ENCODE data around the gene SMYD5. TPM values are rescaled to one million over a fixed set of nuclear protein-coding genes. Genes with fewer than 3 reads are reported as not detected.

SMYD5 gene
- total and polyA plus RNA-seq, 2 donors (not counting 1 experiment from before 2014, with no cell fraction given): 31.9 to 41.0 TPM

- no peak for TF ChIP-seq EZH2 (IDR thresholded peaks at IDR 0.05; ENCODE audit: borderline replicate concordance, insufficient read depth, low read depth, low read length, poor library complexity, severe bottlenecking)
- TF ChIP-seq CTCF (IDR thresholded peaks at IDR 0.05): no peak
- H3K27me3 ChIP-seq (replicated peaks in 1 of 4; ENCODE audit: control extremely low read depth in 1 of 4, control insufficient read depth in 3 of 4, insufficient read depth in 4 of 4, low read length in 3 of 4): no peaks in the 10 kb centered on the region
- Mint-ChIP-seq H3K27me3 (no peaks in the 10 kb centered on the region), H3K4me1 (peaks cover 34% of the 10 kb centered on the region), H3K4me3 (peak overlapping the region; percentile 99), H3K27ac (peak overlapping the region; percentile 93), H3K9me3 (ENCODE audit: insufficient read depth) (no peaks in the 10 kb centered on the region)
- intact Hi-C loops (cut with micrococcal nuclease): loop anchor here (1.0 to 5.0 kb wide), 8 partner anchors 18 to 1725 kb away; partner anchors contain the start of genes ALMS1, AUP1, DQX1 and HTRA2
- POLR2A ChIA-PET: interaction anchor here (0.7 to 2.2 kb wide), 8 partner anchors 14 to 1422 kb away, joined by 3 to 20 read pairs (median 7); partner anchors contain the start of genes ALMS1, FBXO41, INO80B and SFXN5
- DNase-seq: no peak
- peaks cover 30% of the 10 kb centered on the region for H3K79me2 ChIP-seq (ENCODE audit: control insufficient read depth, insufficient read depth, low read length)
- peak overlapping the region; percentile 13 to 98 (median 94) for H3K4me3 ChIP-seq (ENCODE audit: control extremely low read depth in 1 of 5, extremely low read depth in 1 of 5, insufficient read depth in 1 of 5, low read depth in 2 of 5, low read length in 4 of 5)
- peaks cover 21% of the 10 kb centered on the region for H4K20me1 ChIP-seq (ENCODE audit: control insufficient read depth, insufficient read depth, low read length, poor library complexity, severe bottlenecking)
- no peak for ATAC-seq (ENCODE audit: low read depth)
- peak overlapping the region in 1 of 2 donors; percentile 52 for H3K27ac ChIP-seq (ENCODE audit: low read length in 2 of 2)
- CTCF ChIA-PET: interaction anchor here (0.9 to 2.9 kb wide), 6 partner anchors 9 to 238 kb away, joined by 3 to 24 read pairs (median 6); partner anchors contain the start of gene FBXO41
- 3% methylated on average over 30 of the region's 37 CpGs for WGBS (ENCODE audit: insufficient coverage)
- no peaks in the 10 kb centered on the region for H3K9me3 ChIP-seq (ENCODE audit: control extremely low read depth in 1 of 3, control insufficient read depth in 2 of 3, insufficient read depth in 1 of 3, low read length in 2 of 3)
- peak overlapping the region; percentile 75 for H3K9ac ChIP-seq (ENCODE audit: low read length)
- H3K36me3 ChIP-seq (replicated peaks in 1 of 2; ENCODE audit: control extremely low read depth in 1 of 2, control insufficient read depth in 1 of 2, extremely low read depth in 1 of 2, insufficient read depth in 2 of 2, low read length in 1 of 2): no peaks in the 10 kb centered on the region
- peaks cover 18 to 20% of the 10 kb centered on the region in 2 donors for H3K4me1 ChIP-seq (ENCODE audit: control insufficient read depth in 2 of 2, insufficient read depth in 2 of 2, low read length in 2 of 2)
- H2AFZ ChIP-seq (ENCODE audit: insufficient read depth, low read depth, low read length, poor library complexity, severe bottlenecking): peak overlapping the region; percentile 99
- peak overlapping the region; percentile 99 for H3K4me2 ChIP-seq (replicated peaks; ENCODE audit: low read depth, low read length, poor library complexity, severe bottlenecking)
Observed at GRCh38 chr2:73232403-73233153, 18.5 kb downstream of the SMYD5 start.

Data from B cell (primary cell).